Measurements from ENCODE around the gene OR52N1.

- TF ChIP-seq GATA2 (IDR thresholded peaks at IDR 0.05; ENCODE audit: low read depth, low read length) (no peak), GATA3 (IDR thresholded peaks at IDR 0.05; ENCODE audit: low read depth, low read length) (no peak)
Observed at GRCh38 chr11:5749836-5750235, 41.2 kb downstream of the OR52N1 start.

Measured in SH-SY5Y (cell line).